Right lobe of liver (tissue), 4 donors: ENCODE measurements around the gene FLT3.

Experiments
- CTCF ChIP-seq, 4 donors: fragments of 200-600 bp in 3 of 4; fragments of 450-650 bp in 1 of 4; IDR thresholded peaks; one replicate each; pipeline versions ENCODE4 v1.5.1 to v1.8.0; 2016 to 2022; ENCODE audit warnings: antibody characterized with exemption in 4 of 4, mild to moderate bottlenecking in 2 of 4
- POLR2A ChIP-seq: fragments of 450-650 bp; IDR thresholded peaks from one replicate; pipeline ENCODE4 v1.6.1; 2017; ENCODE audit warnings: antibody characterized with exemption, mild to moderate bottlenecking
- donor health status: DM: no; HTN: no; CAD: no.
- donor health status: DM: no; HTN: no; CAD: no.
- donor health status: DM: no; HTN: yes; CAD: no.

GRCh38 chr13:27972478-27972820 lies 127.9 kb downstream of the FLT3 start:
- TF ChIP-seq CTCF (IDR thresholded peaks at IDR 0.05) (no peak), POLR2A (no peak)
